Amygdala (tissue), 56 donors: ENCODE results near the gene UBASH3B.

Source experiments
- DNase-seq, 56 donors: peaks; one replicate each; lab custom pipeline; 2025; lab: John Stamatoyannopoulos, UW

The UBASH3B gene

GRCh38 chr11:122646549-122647340 lies 8.8 kb upstream of the UBASH3B start:
- no peak for DNase-seq

GRCh38 chr11:122647736-122648275 lies 7.7 kb upstream of the UBASH3B start:
- DNase-seq, result no peak

GRCh38 chr11:122649116-122649515 lies 6.4 kb upstream of the UBASH3B start:
- DNase-seq, result no peak

GRCh38 chr11:122650619-122651018 lies 4.9 kb upstream of the UBASH3B start:
- no peak for DNase-seq

GRCh38 chr11:122652495-122652894 lies 3.0 kb upstream of the UBASH3B start:
- no peak for DNase-seq

GRCh38 chr11:122653916-122654585 lies 1.5 kb upstream of the UBASH3B start:
- DNase-seq, result no peak

GRCh38 chr11:122656073-122656630 lies 630 bp downstream of the UBASH3B start:
- DNase-seq, result peak in 33 of 56 donors; percentile 30 to 81 (median 59)

GRCh38 chr11:122656631-122657101 lies 1.1 kb downstream of the UBASH3B start:
- DNase-seq, result peak in 32 of 56 donors; percentile 5 to 73 (median 41)

GRCh38 chr11:122659676-122660554 lies 4.4 kb downstream of the UBASH3B start:
- DNase-seq, result no peak

- no peak for DNase-seq
Observed at GRCh38 chr11:122661182-122661945, 5.8 kb downstream of the UBASH3B start.

- no peak for DNase-seq
Observed at GRCh38 chr11:122663056-122663740, 7.7 kb downstream of the UBASH3B start.

- DNase-seq, result no peak
Observed at GRCh38 chr11:122663764-122664163, 8.2 kb downstream of the UBASH3B start.

GRCh38 chr11:122664188-122664587 lies 8.7 kb downstream of the UBASH3B start:
- no peak for DNase-seq

- no peak for DNase-seq
Observed at GRCh38 chr11:122665861-122666260, 10.3 kb downstream of the UBASH3B start.

- DNase-seq, result no peak
Observed at GRCh38 chr11:122666743-122667142, 11.2 kb downstream of the UBASH3B start.

- DNase-seq, result peak in 3 of 56 donors; percentile 15 to 39 (median 20)
Observed at GRCh38 chr11:122668562-122669090, 13.1 kb downstream of the UBASH3B start.

- DNase-seq, result no peak
Observed at GRCh38 chr11:122670131-122670530, 14.6 kb downstream of the UBASH3B start.

- no peak for DNase-seq
Observed at GRCh38 chr11:122671400-122671891, 15.9 kb downstream of the UBASH3B start.
